Astrocyte of the spinal cord (primary cell): ENCODE data around the gene PRKAG2.

Experiments used
- DNase-seq: peaks from one replicate; pipeline ENCODE4 v3.0.0; 2011; ENCODE audit warnings: low read depth, low spot score
- H3K4me3 ChIP-seq: 2 replicates; pipeline ENCODE4 v1.5.1; 2011; ENCODE audit warnings: low read depth, mild to moderate bottlenecking, low read length, moderate library complexity
- CTCF ChIP-seq: IDR thresholded peaks from 2 replicates; pipeline ENCODE4 v1.5.1; 2012; ENCODE audit warnings: low read depth, mild to moderate bottlenecking, low read length, inconsistent platforms
- in situ Hi-C: cut with HindIII; loops from 2 replicates; pipeline ENCODE4 v1.10.0; 2017; ENCODE audit warnings: low sequenced_read_pairs

Gene PRKAG2

GRCh38 chr7:151599401-151600227 lies 277.3 kb downstream of the PRKAG2 start:
- H3K4me3 ChIP-seq, result no peak overlapping the region
- peak; percentile 0 for TF ChIP-seq CTCF
- in situ Hi-C loops, result no loop called here
- peak; percentile 92 for DNase-seq

- H3K4me3 ChIP-seq, result no peak overlapping the region
- in situ Hi-C loops, result no loop called here
- TF ChIP-seq CTCF, result no peak
- DNase-seq, result peak; percentile 93
Measured at GRCh38 chr7:151597541-151598444, 279.1 kb downstream of the PRKAG2 start.

- in situ Hi-C loops, result no loop called here
- no peak overlapping the region for H3K4me3 ChIP-seq
- no peak for DNase-seq
- no peak for TF ChIP-seq CTCF
Measured at GRCh38 chr7:151595702-151596350, 281.1 kb downstream of the PRKAG2 start.

GRCh38 chr7:151592868-151593486 lies 283.9 kb downstream of the PRKAG2 start:
- in situ Hi-C loops, result no loop called here
- H3K4me3 ChIP-seq, result no peak overlapping the region
- no peak for TF ChIP-seq CTCF
- peak; percentile 94 for DNase-seq

GRCh38 chr7:151592330-151592729 lies 284.6 kb downstream of the PRKAG2 start:
- no peak overlapping the region for H3K4me3 ChIP-seq

More at GRCh38 chr7:151592330-151592729, 284.6 kb downstream of the PRKAG2 start:
- no peak for TF ChIP-seq CTCF
- in situ Hi-C loops, result no loop called here
- no peak for DNase-seq
